Skin epidermis (tissue), 12 donors: Measurements from ENCODE around the gene PARD3.
"Not testable (repeated sequence)": the region's sequence is repeated elsewhere in the genome, so short reads cannot be mapped to it uniquely, and the experiment has no call there.

ENCODE experiments used
- H3K27ac ChIP-seq, 21 experiments: fragments of 200-600 bp; sonication (generic) in 11 of 21; one replicate each; pipeline ENCODE4 v1.5.0; 2020; ENCODE audit warnings: mild to moderate bottlenecking in 3 of 21, inconsistent platforms in 2 of 21, moderate library complexity in 2 of 21
- H3K4me3 ChIP-seq, 7 experiments: fragments of 200-600 bp; sonication (generic) in 2 of 7; one replicate each; pipeline ENCODE4 v1.5.0; 2020; ENCODE audit warnings: inconsistent platforms in 2 of 7, mild to moderate bottlenecking in 2 of 7, moderate library complexity in 1 of 7

PARD3 gene

GRCh38 chr10:34646331-34646730 is 168.8 kb downstream of the PARD3 start:
- no peak overlapping the region for H3K27ac ChIP-seq
- H3K4me3 ChIP-seq: no peak overlapping the region

- H3K27ac ChIP-seq, H3K4me3 ChIP-seq: not testable (repeated sequence)
These were observed 170.3 kb downstream of the PARD3 start for GRCh38 chr10:34644815-34645214.

- Histone ChIP-seq H3K4me3 (no peak overlapping the region), H3K27ac (no peak overlapping the region)
These were observed 170.9 kb downstream of the PARD3 start for GRCh38 chr10:34644224-34644623.

GRCh38 chr10:34643620-34644019 is 171.5 kb downstream of the PARD3 start:
- H3K4me3 ChIP-seq: no peak overlapping the region
- H3K27ac ChIP-seq: no peak overlapping the region

- no peak overlapping the region for H3K27ac ChIP-seq
- H3K4me3 ChIP-seq: no peak overlapping the region
These were observed 173.1 kb downstream of the PARD3 start for GRCh38 chr10:34641913-34642558.

- no peak overlapping the region for H3K27ac ChIP-seq
- H3K4me3 ChIP-seq: no peak overlapping the region
These were observed 173.8 kb downstream of the PARD3 start for GRCh38 chr10:34641147-34641912.

GRCh38 chr10:34638406-34639054 is 176.6 kb downstream of the PARD3 start:
- H3K4me3 ChIP-seq: no peak overlapping the region
- no peak overlapping the region for H3K27ac ChIP-seq

GRCh38 chr10:34637418-34637911 is 177.6 kb downstream of the PARD3 start:
- Histone ChIP-seq H3K4me3 (no peak overlapping the region), H3K27ac (no peak overlapping the region)

- H3K27ac ChIP-seq: no peak overlapping the region
- no peak overlapping the region for H3K4me3 ChIP-seq
These were observed 180.0 kb downstream of the PARD3 start for GRCh38 chr10:34635111-34635510.

GRCh38 chr10:34633374-34633773 is 181.7 kb downstream of the PARD3 start:
- no peak overlapping the region for H3K4me3 ChIP-seq
- H3K27ac ChIP-seq: no peak overlapping the region

- Histone ChIP-seq H3K27ac (no peak overlapping the region), H3K4me3 (no peak overlapping the region)
These were observed 186.0 kb downstream of the PARD3 start for GRCh38 chr10:34629084-34629483.

- Histone ChIP-seq H3K27ac (no peak overlapping the region), H3K4me3 (no peak overlapping the region)
These were observed 186.8 kb downstream of the PARD3 start for GRCh38 chr10:34628174-34628796.

GRCh38 chr10:34627741-34628140 is 187.4 kb downstream of the PARD3 start:
- Histone ChIP-seq H3K4me3 (no peak overlapping the region), H3K27ac (no peak overlapping the region)

- no peak overlapping the region for H3K4me3 ChIP-seq
- H3K27ac ChIP-seq: no peak overlapping the region
These were observed 187.8 kb downstream of the PARD3 start for GRCh38 chr10:34627331-34627730.

- no peak overlapping the region for H3K27ac ChIP-seq
- H3K4me3 ChIP-seq: no peak overlapping the region
These were observed 188.8 kb downstream of the PARD3 start for GRCh38 chr10:34626158-34626880.

- H3K27ac ChIP-seq: no peak overlapping the region
- H3K4me3 ChIP-seq: no peak overlapping the region
These were observed 190.6 kb downstream of the PARD3 start for GRCh38 chr10:34624323-34625153.

GRCh38 chr10:34622945-34623344 is 192.2 kb downstream of the PARD3 start:
- Histone ChIP-seq H3K27ac (no peak overlapping the region), H3K4me3 (no peak overlapping the region)

- H3K4me3 ChIP-seq: no peak overlapping the region
These were observed 196.5 kb downstream of the PARD3 start for GRCh38 chr10:34618611-34619010.

GRCh38 chr10:34615770-34616169 is 199.3 kb downstream of the PARD3 start:
- H3K4me3 ChIP-seq: no peak overlapping the region

More at GRCh38 chr10:34618611-34619010, 196.5 kb downstream of the PARD3 start:
- no peak overlapping the region for H3K27ac ChIP-seq

More at GRCh38 chr10:34615770-34616169, 199.3 kb downstream of the PARD3 start:
- no peak overlapping the region for H3K27ac ChIP-seq
